Left forelimb (tissue), 1 donor: ENCODE measurements around the gene MIXL1.
"Not testable (repeated sequence)": the region's sequence is repeated elsewhere in the genome, so short reads cannot be mapped to it uniquely, and the experiment has no call there.

Source experiments
- DNase-seq: peaks from one replicate; pipeline ENCODE4 v3.0.0-alpha.2; 2018; ENCODE audit warnings: low spot score

The MIXL1 gene

DNA sequence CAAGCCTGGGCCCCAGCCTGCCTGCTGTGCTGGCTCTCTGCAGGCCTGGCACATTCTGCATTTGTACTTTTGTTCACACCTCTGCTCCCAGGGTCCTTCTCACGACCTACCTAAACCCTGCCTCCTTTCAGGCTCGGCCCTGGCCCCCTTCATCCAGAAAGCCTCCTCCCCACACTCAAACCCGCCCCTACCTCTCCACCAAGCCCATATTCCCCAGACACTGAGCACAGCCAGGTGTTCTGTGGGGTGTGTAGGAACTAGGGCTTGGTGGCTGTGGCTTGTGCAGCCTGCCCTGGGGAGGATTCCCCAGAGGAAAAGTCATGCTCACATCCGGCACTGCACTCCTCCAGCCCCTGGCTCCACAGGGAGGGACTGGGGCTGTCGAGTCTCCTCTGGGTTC lies 8.2 kb upstream of the MIXL1 start:
- no peak for DNase-seq

DNA sequence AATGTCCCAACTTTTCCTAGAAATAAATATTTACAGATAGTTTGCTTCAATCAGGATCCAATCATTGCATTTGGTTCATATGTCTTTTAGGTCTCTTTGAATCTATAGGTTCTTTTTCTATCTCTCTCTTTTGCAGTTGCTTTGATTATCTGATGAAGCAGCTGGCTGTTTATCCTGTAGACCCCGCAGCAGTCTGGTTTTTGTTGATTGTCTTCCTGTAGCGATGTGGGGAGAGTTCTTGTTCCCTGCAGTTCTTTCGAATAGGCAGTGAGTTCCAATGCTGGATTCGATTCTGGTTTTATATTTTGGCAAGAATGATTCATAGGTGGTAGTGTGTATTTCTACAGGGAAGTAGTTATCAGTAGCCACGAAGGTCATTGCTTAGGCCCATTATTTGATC lies 7.4 kb upstream of the MIXL1 start:
- DNase-seq = no peak

DNA sequence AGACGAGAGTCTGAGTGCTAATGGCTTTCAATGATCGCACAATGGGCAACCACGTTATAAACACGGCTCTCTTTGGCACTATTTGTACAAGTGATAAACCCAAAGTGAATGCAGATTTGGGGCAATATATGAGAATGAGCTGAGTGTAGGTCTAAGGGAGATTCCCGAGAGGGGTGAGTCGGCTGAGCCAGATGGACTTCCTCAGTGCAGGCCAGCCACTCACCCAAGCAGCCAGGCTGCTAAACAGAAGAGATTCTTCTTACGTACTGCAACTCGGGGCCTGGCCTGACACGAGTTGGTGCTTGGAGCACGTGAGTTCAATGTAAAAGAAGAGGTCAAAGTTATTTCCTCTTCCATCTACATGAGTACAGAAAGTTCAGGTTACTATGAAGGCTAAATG lies 6.2 kb upstream of the MIXL1 start:
- DNase-seq = no peak

DNA sequence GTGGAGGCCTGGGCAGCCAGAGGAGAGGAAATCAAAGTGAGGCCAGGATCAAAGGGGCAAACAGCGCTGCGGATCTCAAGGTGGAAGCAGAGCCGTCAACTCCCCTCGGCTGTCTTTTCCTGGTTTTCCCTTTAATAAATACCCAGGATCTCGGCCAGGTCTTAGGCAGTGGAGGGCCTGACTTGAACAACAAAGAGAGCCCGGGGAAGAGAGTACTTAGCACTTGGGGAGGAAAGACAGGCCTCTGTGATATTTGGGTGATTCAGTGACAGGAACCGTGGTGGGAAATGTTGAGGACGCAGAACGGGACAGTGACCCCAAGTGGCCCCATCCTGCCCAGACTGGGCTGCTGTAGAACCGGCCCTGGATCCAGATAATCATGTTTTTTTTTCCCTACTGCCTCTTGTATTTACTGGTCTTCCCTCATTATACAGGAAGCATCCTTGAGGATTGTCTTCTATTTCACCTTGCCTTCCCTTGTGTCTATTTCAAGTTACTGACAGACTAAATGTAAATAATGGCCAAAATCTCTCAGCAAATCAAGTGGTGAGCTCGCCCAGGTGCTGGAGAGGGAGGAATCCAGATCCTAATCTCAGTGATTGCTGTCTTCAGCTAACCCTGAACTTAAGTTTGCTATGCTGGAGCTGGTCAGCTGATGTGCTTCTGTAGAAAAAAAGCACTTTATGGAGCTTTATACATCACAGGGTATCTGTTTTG lies 2.8 kb upstream of the MIXL1 start:
- no peak for DNase-seq

DNA sequence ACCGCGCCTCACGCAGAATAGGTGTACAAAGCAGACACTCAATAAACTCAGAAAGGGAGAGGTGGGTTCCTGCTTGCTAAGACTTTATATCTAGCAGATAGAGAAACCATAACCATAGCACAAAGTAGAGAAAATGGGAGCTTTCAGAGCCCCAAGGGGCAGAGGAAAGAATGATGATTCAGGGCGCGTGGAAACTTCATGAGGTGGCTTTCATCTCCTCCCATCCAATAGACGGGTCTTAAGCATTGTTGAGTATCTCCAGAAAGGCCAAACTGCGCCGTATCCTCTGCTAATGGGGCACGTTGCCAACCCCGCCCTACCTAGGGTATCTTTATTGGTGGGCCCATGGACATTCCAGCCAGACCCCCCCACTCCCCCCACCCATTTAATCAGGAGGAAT lies 778 bp upstream of the MIXL1 start:
- DNase-seq = no peak

DNA sequence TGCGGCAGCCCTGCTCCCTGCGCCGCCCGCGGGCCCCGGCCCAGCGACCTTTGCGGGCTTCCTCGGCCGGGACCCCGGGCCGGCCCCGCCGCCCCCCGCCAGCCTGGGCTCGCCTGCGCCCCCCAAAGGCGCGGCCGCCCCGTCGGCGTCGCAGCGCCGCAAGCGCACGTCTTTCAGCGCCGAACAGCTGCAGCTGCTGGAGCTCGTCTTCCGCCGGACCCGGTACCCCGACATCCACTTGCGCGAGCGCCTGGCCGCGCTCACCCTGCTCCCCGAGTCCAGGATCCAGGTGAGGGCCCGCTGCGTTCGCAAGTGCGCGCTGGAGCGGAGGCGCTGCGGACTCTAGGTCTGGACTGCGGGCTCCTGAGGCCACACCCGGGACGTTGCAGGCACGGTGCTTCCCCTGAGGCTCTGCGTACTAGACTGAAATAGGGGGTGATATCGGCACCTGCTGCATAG lies 351 bp downstream of the MIXL1 start:
- no peak for DNase-seq

DNA sequence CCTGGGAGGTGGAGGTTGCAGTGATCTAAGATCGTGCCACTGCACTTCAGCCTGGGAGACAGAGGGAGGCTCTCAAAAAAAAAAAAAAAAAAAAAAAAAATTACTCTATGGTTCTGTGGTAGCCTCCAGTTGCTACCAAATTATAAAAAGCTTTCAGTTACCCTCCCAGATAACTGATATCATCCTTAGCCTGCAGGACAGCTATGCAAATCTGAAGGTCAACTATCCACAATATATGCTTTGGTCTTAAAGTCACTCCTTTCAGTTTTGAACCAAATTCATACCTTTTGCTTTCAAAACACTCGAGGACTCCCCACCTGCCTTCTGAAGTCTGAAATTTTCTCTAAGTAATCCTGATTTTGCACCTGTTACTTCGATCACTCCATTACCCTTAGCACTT lies 3.1 kb downstream of the MIXL1 start:
- DNase-seq = no peak

DNA sequence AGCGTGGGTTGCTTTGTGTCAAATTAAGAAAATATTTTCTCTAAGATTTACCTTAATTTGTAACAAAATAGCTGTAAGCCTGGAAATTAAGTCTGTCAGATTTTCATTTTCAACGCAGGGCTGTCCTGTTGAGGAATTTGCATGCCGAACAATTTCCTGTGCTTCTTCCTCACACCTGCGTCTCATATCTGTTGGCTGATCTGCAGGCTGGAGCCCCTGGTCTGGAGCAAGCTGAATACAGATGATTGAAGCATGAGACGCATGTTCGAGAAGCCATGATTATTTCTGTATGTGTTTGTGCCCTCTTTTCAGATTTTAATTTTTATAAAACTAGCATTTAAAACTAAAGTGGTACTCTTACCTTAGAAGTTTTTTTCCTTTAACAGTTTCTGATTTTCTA lies 9.8 kb downstream of the MIXL1 start:
- no peak for DNase-seq

DNA sequence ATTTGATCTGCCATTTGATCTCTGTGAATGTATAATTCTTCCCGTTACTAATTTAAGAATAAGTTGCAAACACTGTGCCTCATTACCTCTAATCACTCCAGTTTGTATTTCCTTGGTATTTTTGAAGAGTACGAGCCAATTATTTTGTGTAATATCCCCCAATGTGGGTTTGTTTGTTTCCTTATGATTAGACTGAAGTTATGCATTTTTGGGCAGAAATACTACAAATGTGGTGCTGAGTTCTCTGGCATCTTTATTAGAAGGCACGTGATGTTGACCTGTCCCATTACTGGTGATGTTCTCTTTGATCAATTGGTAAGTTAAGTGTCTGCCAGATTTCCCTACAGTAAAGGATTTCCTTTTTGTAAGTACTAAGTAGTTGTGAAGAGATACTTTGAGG lies 10.3 kb downstream of the MIXL1 start:
- no peak for DNase-seq

DNA sequence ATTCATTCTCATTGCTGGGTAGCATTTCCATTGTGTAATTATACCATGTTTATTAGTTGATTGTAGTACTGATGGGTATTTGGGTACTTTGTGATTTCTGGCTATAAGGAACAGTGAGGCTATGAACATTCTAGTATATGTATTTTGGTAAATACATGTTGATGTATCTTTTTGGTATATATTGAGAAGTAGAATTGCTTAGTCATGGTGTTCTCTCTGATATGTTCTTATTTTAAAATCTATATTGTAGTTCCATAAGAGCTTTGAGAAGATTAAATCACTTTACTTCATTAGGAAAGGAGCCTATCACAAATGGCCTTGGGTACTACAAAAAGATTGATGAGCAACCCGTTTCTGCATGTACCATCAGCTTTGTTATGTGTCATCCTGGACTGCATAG lies 13.4 kb downstream of the MIXL1 start:
- DNase-seq = no peak

DNA sequence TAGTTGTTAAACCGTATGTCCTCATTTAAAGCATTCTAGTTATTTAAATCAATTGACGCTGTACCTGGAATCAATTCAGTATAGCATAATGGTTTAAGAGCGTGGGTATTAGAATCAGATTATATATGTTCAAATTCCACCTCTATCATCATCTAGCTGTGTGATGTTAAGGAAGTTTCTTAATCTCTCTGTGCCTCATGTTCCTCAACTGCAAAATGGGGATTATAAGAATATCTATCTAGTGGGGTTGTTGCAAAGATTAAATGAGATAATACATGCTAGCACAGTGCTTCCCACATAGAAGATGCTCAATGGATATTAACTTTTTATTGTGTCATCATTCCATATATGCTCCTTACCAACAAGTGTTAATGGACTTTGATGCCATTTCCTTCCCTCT lies 16.0 kb downstream of the MIXL1 start:
- no peak for DNase-seq

DNA sequence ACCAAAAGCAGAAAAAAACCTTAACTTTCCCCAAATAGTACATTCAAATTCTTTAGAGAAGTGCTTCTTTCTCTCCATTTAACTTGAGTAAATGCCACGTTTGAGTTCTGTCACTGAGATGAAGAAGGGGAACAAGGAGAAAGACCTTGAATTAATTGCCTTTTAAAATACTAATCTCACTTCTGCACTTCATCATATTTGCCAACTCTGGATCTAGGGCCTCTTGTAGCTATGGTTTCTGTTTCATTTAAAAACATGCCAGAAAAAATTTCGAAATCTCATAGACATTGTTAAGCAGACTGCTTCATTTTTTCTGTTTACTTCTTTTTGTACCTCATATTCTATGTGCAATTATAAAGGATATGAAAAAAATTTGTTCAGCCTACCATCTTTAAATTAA lies 24.6 kb downstream of the MIXL1 start:
- DNase-seq = no peak

DNA sequence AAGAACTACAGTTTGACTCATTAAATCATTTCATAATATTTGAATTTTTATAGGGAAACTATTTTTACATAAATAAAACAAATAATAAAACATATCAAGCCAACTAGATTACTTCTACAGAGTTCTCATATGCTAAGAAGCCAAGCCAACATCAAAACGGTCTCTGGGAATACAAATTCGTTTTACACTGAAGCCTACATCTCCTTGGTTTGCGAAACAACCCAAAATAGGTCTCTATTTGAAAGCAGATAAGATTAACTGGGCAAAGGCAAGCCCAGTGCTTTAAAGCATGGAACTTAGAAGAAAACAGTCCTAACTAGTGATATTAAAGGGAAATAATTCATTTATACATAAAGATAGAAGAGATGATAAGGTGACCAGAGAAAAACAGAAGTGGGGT lies 25.3 kb downstream of the MIXL1 start:
- no peak for DNase-seq

DNA sequence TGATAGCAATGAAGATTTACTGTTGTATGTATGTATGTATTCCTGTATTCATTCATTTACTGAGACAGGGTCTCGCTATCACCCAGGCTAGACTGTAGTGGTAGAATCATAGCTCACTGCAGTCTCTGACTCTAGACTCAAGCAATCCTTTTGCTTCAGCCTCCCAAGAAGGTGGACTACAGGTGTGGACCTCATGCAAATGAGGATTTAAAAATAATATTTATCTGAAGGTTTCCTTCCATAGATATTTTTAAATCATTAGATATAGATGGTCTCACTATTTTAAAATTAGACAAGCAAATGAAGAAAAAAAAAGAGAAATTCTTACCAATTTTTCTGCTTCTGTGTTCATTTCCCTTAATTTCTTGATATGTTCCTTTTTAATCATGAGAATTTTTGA lies 27.0 kb downstream of the MIXL1 start:
- no peak for DNase-seq

DNA sequence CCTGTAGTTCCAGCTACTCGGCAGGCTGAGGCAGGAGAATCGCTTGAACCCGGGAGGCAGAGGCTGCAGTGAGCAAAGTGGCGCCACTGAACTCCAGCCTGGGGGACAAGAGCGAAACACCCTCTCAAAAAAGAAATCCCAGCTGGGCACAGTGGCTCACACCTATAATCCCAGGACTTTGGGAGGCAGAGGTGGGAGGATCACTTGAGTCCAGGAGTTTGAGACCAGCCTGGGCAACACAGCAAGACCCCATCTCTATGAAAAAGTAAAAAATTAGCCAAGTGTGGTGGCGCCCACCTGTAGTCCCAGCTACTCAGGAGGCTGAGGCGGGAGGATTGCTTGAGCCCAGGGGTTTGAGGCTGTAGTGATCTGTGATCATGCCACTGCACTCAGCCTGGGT lies 29.4 kb downstream of the MIXL1 start:
- not testable (repeated sequence) for DNase-seq

DNA sequence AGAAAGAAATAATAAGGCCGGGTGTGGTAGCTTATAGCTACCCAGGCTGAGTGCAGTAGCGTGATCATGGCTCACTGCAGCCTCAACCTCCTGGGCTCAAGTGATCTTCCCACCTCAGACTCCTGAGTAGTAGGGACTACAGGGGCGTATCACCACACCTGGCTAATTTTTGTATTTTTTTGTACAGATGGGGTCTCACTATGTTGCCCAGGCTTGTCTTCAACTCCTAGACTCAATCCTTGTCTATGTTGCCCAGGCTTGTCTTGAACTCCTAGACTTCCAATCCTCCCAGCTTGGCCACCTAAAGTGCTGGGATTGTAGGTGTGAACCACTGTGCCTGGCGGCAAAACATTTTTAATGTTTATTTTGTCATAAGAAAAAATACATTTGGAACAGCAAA lies 30.5 kb downstream of the MIXL1 start:
- no peak for DNase-seq

DNA sequence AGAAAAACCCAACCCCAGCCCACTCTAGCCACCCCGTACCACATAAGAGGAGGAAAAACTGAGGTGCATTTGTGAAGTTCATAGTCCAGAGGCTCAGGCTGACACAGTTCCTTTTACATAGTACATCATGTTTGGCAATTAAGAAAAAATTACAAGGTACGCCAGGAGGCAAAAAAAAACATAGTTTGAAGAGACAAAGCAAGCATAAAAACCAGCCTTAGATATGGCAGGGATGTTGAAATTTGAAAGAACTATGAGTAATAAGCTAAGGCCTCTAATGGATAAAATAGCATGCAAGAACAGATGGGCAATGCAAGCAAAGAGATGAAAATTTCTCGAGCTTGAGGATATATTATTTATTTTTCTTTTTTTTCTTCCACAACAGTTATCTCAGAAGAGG lies 31.9 kb downstream of the MIXL1 start:
- no peak for DNase-seq

DNA sequence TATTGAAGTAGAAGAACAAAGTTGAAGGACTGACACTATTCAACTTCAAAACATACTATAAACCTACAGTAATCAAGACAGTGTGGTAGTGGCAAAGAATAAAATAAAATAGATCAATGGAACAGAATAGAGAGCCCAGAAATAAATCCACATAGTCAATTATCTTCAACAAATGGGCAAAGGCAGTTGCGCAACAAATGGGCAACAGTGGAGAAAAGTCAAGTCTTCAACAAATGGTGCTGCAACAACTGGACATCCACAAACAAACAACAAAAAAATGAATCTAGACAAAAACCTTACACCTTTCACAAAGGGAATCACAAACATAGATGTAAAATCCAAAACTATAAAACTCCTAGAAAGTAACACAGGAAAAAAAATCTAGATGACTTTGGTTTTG lies 38.4 kb downstream of the MIXL1 start:
- DNase-seq = no peak

DNA sequence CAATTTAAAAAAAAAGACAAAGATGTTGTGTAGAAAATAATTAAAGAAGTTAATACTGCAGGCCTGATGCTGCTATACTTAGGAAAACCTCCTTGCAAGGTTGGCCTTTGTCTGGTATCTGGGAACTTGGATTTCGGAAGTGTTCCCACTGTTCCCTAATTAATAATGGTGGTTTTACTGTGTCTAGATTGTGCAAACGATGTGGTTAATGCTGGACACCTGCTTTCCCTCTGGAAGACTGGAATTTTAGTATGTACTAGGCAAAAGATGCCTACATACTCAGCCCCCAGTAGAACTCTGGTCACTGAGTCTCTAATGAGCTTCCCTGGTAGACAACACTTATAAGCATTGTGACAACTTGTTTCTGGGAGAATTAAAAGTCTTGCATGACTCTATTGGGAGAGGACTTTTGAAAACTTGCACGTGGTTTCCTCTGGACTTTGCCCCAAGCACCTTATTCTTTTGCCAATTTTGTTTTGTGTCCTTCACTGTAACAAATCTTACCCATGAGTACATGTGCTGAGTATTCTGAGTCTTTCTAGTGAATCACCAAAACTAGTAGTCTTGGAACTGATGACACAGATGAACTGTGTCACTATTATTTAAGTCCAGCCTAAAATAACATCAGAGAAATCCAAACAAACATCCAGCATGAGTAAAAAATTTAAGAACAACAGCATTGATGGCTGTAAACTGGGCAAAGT lies 45.1 kb downstream of the MIXL1 start:
- DNase-seq = no peak

DNA sequence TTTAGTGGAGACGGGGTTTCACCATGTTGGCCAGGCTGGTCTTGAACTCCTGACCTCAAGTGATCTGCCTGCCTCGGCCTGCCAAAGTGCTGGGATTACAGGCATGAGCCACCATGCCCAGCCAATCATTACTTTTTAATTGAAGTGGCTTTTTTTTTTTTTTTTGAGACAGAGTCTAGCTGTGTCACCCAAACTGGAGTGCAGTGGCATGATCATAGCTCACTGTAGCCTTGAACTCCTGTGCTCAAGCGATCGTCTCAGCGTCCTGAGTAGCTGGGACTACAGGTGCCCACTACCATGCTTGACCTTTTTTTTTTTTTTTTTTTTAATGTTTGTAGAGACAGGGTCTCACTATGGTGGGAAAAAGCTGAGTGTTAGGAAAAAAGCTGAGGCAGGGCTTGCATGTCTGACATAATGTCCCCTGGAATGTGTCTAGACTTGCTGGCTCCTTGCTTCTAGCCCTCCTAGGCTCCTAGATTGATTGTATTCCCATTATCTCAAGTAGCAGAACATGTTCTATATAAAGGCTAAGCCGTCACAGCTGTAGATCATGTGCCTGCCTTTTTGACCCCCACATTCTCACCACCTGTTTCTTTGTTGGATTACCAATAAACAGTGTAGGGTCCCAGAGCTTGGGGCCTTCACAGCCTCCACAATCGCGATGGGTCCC lies 48.9 kb downstream of the MIXL1 start:
- DNase-seq = not testable (repeated sequence)

DNA sequence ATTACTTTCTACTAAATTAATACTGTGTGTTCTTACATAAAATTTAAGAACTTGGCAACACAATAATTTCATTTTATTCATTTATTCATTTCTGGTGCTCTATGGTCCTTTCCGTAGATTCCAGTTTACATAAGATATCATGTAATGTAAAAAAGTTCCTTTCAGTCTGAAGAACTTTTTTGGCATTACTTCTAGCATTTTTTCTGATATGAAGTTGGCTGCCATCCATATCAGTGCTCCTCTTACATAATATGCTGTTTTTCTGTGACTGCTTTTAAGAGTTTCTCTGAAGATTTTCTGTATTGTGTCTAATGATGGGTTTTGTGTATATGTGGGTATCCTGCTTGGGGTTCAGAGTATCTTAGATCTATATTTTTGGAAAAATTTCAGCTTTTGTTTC lies 50.7 kb downstream of the MIXL1 start:
- DNase-seq = no peak

DNA sequence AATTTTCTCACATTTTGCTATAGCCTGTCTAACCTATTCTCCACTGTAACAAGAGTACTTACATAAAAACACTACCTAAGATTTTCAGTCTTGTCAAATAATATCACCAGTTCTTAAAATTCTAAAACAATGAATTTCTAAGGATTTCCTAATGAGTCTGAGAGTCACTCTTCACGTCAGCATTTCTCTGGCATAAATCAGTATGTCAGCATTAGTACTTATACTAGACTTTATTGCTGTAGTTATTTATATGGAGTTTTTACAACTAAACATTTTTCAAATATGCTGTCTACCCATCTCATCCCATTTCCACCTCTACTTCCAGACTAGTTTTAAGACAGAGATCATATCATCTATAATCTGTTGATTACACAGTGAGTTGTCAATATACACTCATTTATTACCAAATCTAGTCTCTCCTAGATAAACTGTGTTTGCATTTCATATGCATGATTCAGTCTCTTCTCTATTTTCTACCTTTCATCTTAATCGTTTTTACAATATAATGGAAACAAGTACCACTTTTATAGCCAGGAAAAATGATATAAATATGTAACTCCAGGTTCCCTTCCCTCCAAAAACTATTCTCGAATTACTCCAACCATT lies 52.7 kb downstream of the MIXL1 start:
- DNase-seq = no peak
